Smooth muscle cell (in vitro differentiated cells): ENCODE data around the gene DNAJC12. TPM values are rescaled to one million over a fixed set of nuclear protein-coding genes. Genes with fewer than 3 reads are reported as not detected.
A peak's percentile ranks its signal among the peaks of the same experiment; 100 is the strongest.

ENCODE experiments used
- DNase-seq: peaks from one replicate; lab custom pipeline; 2025; ENCODE audit not compliant: unreplicated experiment; lab: John Stamatoyannopoulos, UW
- H2AFZ ChIP-seq: fragments of 200-600 bp; sonication (generic); 2 replicates; pipeline ENCODE4 v1.6.0; 2016; ENCODE audit warnings: antibody characterized with exemption, low read depth, mild to moderate bottlenecking
- H3F3A ChIP-seq: fragments of 200-600 bp; sonication (generic); 2 replicates; pipeline ENCODE4 v1.6.0; 2017; ENCODE audit warnings: antibody characterized with exemption, low read depth
- H3K27ac ChIP-seq: fragments of 200-600 bp; sonication (generic); 2 replicates; pipeline ENCODE4 v1.5.1; 2016; ENCODE audit warnings: low read depth, mild to moderate bottlenecking
- H3K27me3 ChIP-seq: fragments of 200-600 bp; sonication (generic); 2 replicates; pipeline ENCODE4 v1.6.1; 2016; ENCODE audit warnings: low read depth, mild to moderate bottlenecking
- H3K36me3 ChIP-seq: fragments of 200-600 bp; sonication (generic); 2 replicates; pipeline ENCODE4 v1.5.1; 2016; ENCODE audit warnings: low read depth
- H3K4me1 ChIP-seq: fragments of 200-600 bp; sonication (generic); 2 replicates; pipeline ENCODE4 v1.5.1; 2016; ENCODE audit warnings: low read depth
- H3K4me2 ChIP-seq: fragments of 200-600 bp; sonication (generic); 2 replicates; pipeline ENCODE4 v1.6.0; 2016; ENCODE audit warnings: mild to moderate bottlenecking
- H3K4me3 ChIP-seq: fragments of 200-600 bp; sonication (generic); 2 replicates; pipeline ENCODE4 v1.5.1; 2016; ENCODE audit warnings: mild to moderate bottlenecking
- H3K79me2 ChIP-seq: fragments of 200-600 bp; sonication (generic); 2 replicates; pipeline ENCODE4 v1.6.0; 2016; ENCODE audit warnings: low read depth, mild to moderate bottlenecking
- H3K9ac ChIP-seq: fragments of 200-600 bp; sonication (generic); 2 replicates; pipeline ENCODE4 v1.6.0; 2016; ENCODE audit warnings: low read depth
- H3K9me3 ChIP-seq: fragments of 200-600 bp; sonication (generic); replicated peaks from 2 replicates; pipeline ENCODE4 v1.5.1; 2016; ENCODE audit warnings: low read depth
- H4K20me1 ChIP-seq: fragments of 200-600 bp; sonication (generic); 2 replicates; pipeline ENCODE4 v1.6.0; 2016; ENCODE audit warnings: low read depth
- CTCF ChIP-seq: fragments of 200-600 bp; sonication (generic); IDR thresholded peaks from 2 replicates; pipeline ENCODE4 v1.5.1; 2017; ENCODE audit warnings: borderline replicate concordance, mild to moderate bottlenecking, antibody characterized with exemption; ENCODE audit not compliant: insufficient read depth, poor library complexity, severe bottlenecking
- WGBS: methylation state at CpG from one replicate; pipeline ENCODE4 v1.1.7; 2016; ENCODE audit warnings: low lambda C conversion rate; 5-methylcytosine and 5-hydroxymethylcytosine counted together
- polyA plus RNA-seq: library from polyadenylated mRNA; unstranded; fragments of >200 nt; fragmentation: Nextera tagmentation; extraction: Ambion mirVana; gene quantifications from 2 replicates; pipeline ENCODE4 v1.2.1, GENCODE V29; 2016
- total RNA-seq: library from RNA; depleted of rRNA; stranded (reverse); fragments of >200 nt; gene quantifications from 2 replicates; pipeline ENCODE4 v1.2.3, GENCODE V29; 2014

The DNAJC12 gene
- total RNA-seq (2.1 and 3.7 TPM in 2 replicates), polyA plus RNA-seq (0.82 and 1.4 TPM in 2 replicates)

DNA sequence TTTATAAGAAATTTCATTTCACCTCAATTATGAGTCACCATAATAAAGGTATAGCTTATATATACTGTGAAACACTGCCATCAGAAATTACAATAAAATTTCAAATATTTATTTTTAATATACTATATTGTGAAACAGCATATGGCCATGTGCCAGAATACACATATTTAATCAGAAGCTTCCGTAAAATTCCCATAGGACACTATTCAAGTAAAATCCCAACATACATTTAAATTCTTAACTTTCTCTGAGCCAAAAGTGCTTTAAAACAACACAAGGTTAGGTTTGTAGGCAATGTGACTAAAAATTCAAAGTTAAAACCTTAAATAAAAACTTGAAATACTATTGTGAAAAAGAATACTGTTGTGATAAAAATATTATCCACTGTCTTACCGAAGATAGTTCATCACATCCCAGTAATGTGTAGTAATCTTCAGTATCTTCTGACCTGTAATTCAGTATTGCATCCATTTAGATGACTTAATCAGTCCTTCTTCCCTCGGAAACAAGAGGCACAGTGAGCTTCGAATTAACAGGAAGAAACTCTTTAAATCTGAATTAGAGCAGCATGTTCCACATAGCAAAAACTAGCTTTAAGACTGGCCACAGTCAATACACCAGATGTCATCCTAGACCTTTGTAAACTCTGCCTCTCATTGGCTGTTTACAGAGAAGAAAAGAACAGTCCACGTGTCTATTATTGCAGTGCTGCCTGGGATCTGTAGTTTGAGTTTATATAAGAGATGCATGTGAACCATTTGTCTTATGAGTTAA, at the start of gene DNAJC12:
Gene DNAJC12, minus strand, starts transcription at position 648 of the 774 bp plus-strand sequence. Its CDS starts 177 bp downstream, at position 471.
- Histone ChIP-seq H3K4me3 (peak within 1 kb of the TSS; percentile 25), H3F3A (no peaks in the 10 kb centered on the region), H3K27me3 (no peaks in the 10 kb centered on the region), H3K27ac (no peak within 1 kb of the TSS), H3K9ac (no peak within 1 kb of the TSS), H3K36me3 (no peaks in the 10 kb centered on the region), H3K4me2 (no peak within 1 kb of the TSS), H3K79me2 (no peaks in the 10 kb centered on the region), H3K4me1 (no peaks in the 10 kb centered on the region), H4K20me1 (no peaks in the 10 kb centered on the region), H2AFZ (peak within 1 kb of the TSS; percentile 40), H3K9me3 (no peaks in the 10 kb centered on the region)
- 60% methylated on average over 5 of the region's 5 CpGs for WGBS
- no peak for DNase-seq
- TF ChIP-seq CTCF = no peak

GRCh38 chr10:67884842-67885670, 47.1 kb upstream of the DNAJC12 start:
- WGBS = under 1% methylated on average over 55 of the region's 73 CpGs
- H3K27me3 ChIP-seq = no peaks in the 10 kb centered on the region
- H3K4me2 ChIP-seq = peak overlapping the region; percentile 99
- H2AFZ ChIP-seq = peak overlapping the region; percentile 92
- H3K4me3 ChIP-seq = peak overlapping the region; percentile 87
- peak overlapping the region; percentile 79 for H3K27ac ChIP-seq
- H3F3A ChIP-seq = peaks cover 6% of the 10 kb centered on the region
- DNase-seq = peak; percentile 77
- H3K79me2 ChIP-seq = peaks cover 41% of the 10 kb centered on the region
- TF ChIP-seq CTCF = no peak
- no peaks in the 10 kb centered on the region for H3K9me3 ChIP-seq
- peak overlapping the region; percentile 73 for H3K9ac ChIP-seq
- H3K4me1 ChIP-seq = peaks cover 9% of the 10 kb centered on the region
- H4K20me1 ChIP-seq = peaks cover 21% of the 10 kb centered on the region
- peaks cover 7% of the 10 kb centered on the region for H3K36me3 ChIP-seq

DNA sequence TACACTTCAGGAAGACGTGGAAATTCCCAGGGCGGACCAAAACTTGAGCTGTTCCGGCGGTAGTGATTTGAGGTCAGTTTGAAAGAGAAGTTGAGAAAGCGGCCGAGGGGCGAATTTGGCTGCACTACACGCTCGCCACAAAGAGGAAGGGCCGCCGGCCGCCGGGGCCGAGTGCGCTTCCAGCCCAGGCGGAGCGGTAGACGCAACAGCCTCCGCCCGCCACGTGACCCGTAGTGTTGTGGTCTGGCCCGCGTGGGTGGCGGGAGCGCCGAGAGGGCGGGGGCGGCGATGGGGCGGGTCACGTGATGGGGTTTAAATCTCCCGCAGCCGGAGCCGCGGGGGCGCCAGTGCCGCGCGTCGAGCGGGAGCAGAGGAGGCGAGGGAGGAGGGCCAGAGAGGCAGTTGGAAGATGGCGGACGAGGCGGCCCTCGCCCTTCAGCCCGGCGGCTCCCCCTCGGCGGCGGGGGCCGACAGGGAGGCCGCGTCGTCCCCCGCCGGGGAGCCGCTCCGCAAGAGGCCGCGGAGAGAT, 46.4 kb upstream of the DNAJC12 start, which contains the start of gene SIRT1:
Gene SIRT1, plus strand, starts transcription at position 344 of the 529 bp plus-strand sequence. Its CDS starts 66 bp downstream, at position 410.
- Histone ChIP-seq H2AFZ (peak within 1 kb of the TSS; percentile 92), H3K4me2 (peak within 1 kb of the TSS; percentile 99), H3K4me3 (peak within 1 kb of the TSS; percentile 87), H3K79me2 (peaks cover 34% of the 10 kb centered on the region), H3K27ac (peak within 1 kb of the TSS; percentile 79), H3K9ac (peak within 1 kb of the TSS; percentile 73), H3K4me1 (peaks cover 9% of the 10 kb centered on the region), H3F3A (peaks cover 6% of the 10 kb centered on the region), H4K20me1 (peaks cover 21% of the 10 kb centered on the region), H3K27me3 (no peaks in the 10 kb centered on the region), H3K36me3 (peaks cover 7% of the 10 kb centered on the region), H3K9me3 (no peaks in the 10 kb centered on the region)
- no peak for TF ChIP-seq CTCF
- peak; percentile 85 for DNase-seq
- under 1% methylated on average over 46 of the region's 62 CpGs for WGBS
